OCI-LY1 (cell line): Measurements from ENCODE around the gene ITIH2.

Source experiments
- H2AFZ ChIP-seq: fragments of 200-600 bp; sonication (generic), shearing (Covaris generic); 2 replicates; pipeline ENCODE4 v1.6.0; 2014; ENCODE audit warnings: antibody characterized with exemption, mild to moderate bottlenecking, low read length
- H3F3A ChIP-seq: fragments of 200-600 bp; sonication (generic), shearing (Covaris generic); 2 replicates; pipeline ENCODE4 v1.6.0; 2014; ENCODE audit warnings: mild to moderate bottlenecking, antibody characterized with exemption, low read length, moderate library complexity; ENCODE audit not compliant: insufficient read depth
- H3K27ac ChIP-seq: fragments of 200-600 bp; sonication (generic); 2 replicates; pipeline ENCODE4 v1.5.1; 2014; ENCODE audit warnings: low read length, mixed run types, mild to moderate bottlenecking, low read depth; ENCODE audit not compliant: poor library complexity, severe bottlenecking
- H3K27me3 ChIP-seq: fragments of 200-600 bp; sonication (generic); 2 replicates; pipeline ENCODE4 v1.6.0; 2014; ENCODE audit warnings: antibody characterized with exemption, mild to moderate bottlenecking, low read length, moderate library complexity; ENCODE audit not compliant: insufficient read depth
- H3K36me3 ChIP-seq: fragments of 200-600 bp; sonication (generic); 2 replicates; pipeline ENCODE4 v1.6.1; 2014; ENCODE audit warnings: mild to moderate bottlenecking, antibody characterized with exemption, low read length, moderate library complexity, mixed read lengths; ENCODE audit not compliant: insufficient read depth
- H3K4me1 ChIP-seq: fragments of 200-600 bp; sonication (generic); 2 replicates; pipeline ENCODE4 v1.5.1; 2014; ENCODE audit warnings: mild to moderate bottlenecking, low read length, moderate library complexity; ENCODE audit not compliant: insufficient read depth, severe bottlenecking
- H3K4me2 ChIP-seq: fragments of 200-600 bp; sonication (generic), shearing (Covaris generic); 2 replicates; pipeline ENCODE4 v1.6.1; 2014; ENCODE audit warnings: low read length
- H3K4me3 ChIP-seq: fragments of 200-600 bp; sonication (generic); 2 replicates; pipeline ENCODE4 v1.5.1; 2014; ENCODE audit warnings: low read length, low read depth, mild to moderate bottlenecking, mixed read lengths; ENCODE audit not compliant: poor library complexity, severe bottlenecking
- H3K79me2 ChIP-seq: fragments of 200-600 bp; shearing (Covaris generic); 2 replicates; pipeline ENCODE4 v1.6.1; 2016; ENCODE audit warnings: mixed run types, low read length, mixed read lengths; ENCODE audit not compliant: insufficient read depth
- H3K9ac ChIP-seq: fragments of 200-600 bp; sonication (generic), shearing (Covaris generic); 2 replicates; pipeline ENCODE4 v1.6.1; 2014; ENCODE audit warnings: mild to moderate bottlenecking, low read length, mixed read lengths
- H3K9me2 ChIP-seq: fragments of 200-600 bp; sonication (generic), shearing (Covaris generic); 2 replicates; pipeline ENCODE4 v1.6.1; 2014; ENCODE audit warnings: low read depth, mild to moderate bottlenecking, low read length, mixed read lengths
- H3K9me3 ChIP-seq: fragments of 200-600 bp; shearing (Covaris generic); 2 replicates; pipeline ENCODE4 v1.6.1; 2014; ENCODE audit warnings: low read length, mixed read lengths
- H4K20me1 ChIP-seq: fragments of 200-600 bp; sonication (generic), shearing (Covaris generic); 2 replicates; pipeline ENCODE4 v1.6.0; 2016; ENCODE audit warnings: mild to moderate bottlenecking, low read length; ENCODE audit not compliant: insufficient read depth
- CTCF ChIP-seq: fragments of 200-600 bp; sonication (generic), shearing (Covaris generic); IDR thresholded peaks from 2 replicates; pipeline ENCODE4 v1.5.1; 2017; ENCODE audit warnings: mild to moderate bottlenecking, antibody characterized with exemption, low read length, moderate library complexity, mixed read lengths
- EZH2 ChIP-seq: fragments of 200-600 bp; sonication (generic), shearing (Covaris generic); IDR thresholded peaks from 2 replicates; pipeline ENCODE4 v1.8.0; 2017; ENCODE audit warnings: borderline replicate concordance, mixed run types, mild to moderate bottlenecking, antibody characterized with exemption, low read length, moderate library complexity, mixed read lengths

The ITIH2 gene

DNA sequence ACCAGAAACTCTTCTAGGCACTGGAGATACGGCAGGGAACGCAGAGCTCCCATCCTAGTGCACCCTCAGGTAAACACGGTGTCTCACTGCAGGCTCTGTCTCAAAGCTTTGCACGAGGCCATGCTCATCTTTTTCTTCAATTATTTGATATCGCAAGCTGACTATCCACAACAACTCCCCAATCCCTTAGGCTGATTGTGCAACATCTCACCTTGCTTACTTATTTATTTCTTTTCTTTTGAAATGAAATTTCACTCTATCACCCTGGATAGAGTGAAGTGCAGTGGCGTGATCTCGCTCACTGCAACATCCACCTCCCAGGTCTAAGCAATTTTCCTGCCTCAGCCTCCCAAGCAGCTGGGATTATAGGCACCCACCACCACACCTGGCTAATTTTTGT lies 12.4 kb downstream of the ITIH2 start:
- H3K4me1 ChIP-seq = no peaks in the 10 kb centered on the region
- no peak overlapping the region for H2AFZ ChIP-seq
- H3K4me3 ChIP-seq = no peak overlapping the region
- no peaks in the 10 kb centered on the region for H3K9me2 ChIP-seq
- H3F3A ChIP-seq = no peaks in the 10 kb centered on the region
- TF ChIP-seq EZH2 (no peak), CTCF (no peak)
- no peaks in the 10 kb centered on the region for H3K36me3 ChIP-seq
- H3K27me3 ChIP-seq = 0 out of 2 replicates have a peak, but pooled peaks cover 3% of the 10 kb centered on the region
- no peak overlapping the region for H3K27ac ChIP-seq
- H3K4me2 ChIP-seq = no peak overlapping the region
- no peaks in the 10 kb centered on the region for H4K20me1 ChIP-seq
- H3K9ac ChIP-seq = no peak overlapping the region
- no peaks in the 10 kb centered on the region for H3K79me2 ChIP-seq
- H3K9me3 ChIP-seq = no peaks in the 10 kb centered on the region

GRCh38 chr10:7717767-7718166 lies 14.7 kb downstream of the ITIH2 start:
- no peak overlapping the region for H2AFZ ChIP-seq
- H3K4me3 ChIP-seq = no peak overlapping the region
- no peaks in the 10 kb centered on the region for H3K4me1 ChIP-seq
- no peaks in the 10 kb centered on the region for H3F3A ChIP-seq
- H3K36me3 ChIP-seq = no peaks in the 10 kb centered on the region
- no peak overlapping the region for H3K9ac ChIP-seq
- H3K27me3 ChIP-seq = 0 out of 2 replicates have a peak, but pooled peaks cover 3% of the 10 kb centered on the region
- H3K9me2 ChIP-seq = no peaks in the 10 kb centered on the region
- H3K4me2 ChIP-seq = no peak overlapping the region
- no peak for TF ChIP-seq EZH2
- no peak overlapping the region for H3K27ac ChIP-seq
- no peaks in the 10 kb centered on the region for H3K9me3 ChIP-seq
- no peaks in the 10 kb centered on the region for H4K20me1 ChIP-seq
- no peaks in the 10 kb centered on the region for H3K79me2 ChIP-seq

DNA sequence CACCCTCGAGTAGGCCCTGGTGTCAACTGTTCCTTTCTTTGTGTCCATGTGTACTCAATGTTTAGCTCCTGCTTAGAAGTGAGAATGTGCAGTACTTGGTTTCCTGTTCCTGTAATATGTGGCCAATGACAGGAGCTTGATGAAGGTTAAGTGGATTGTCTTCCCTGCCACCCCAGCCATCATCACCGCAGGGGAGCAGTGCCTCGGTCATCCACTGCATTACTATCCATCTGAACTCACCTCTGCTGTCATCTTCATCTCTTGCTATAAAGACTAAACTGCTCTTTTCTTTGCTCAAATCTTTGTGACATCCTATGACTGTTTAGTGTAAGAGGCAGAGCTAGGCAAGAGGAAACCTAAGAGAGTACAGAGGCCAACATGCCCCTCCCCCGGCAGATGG lies 15.6 kb downstream of the ITIH2 start:
- Histone ChIP-seq H3F3A (no peaks in the 10 kb centered on the region), H3K36me3 (no peaks in the 10 kb centered on the region), H3K4me3 (no peak overlapping the region), H3K4me1 (no peaks in the 10 kb centered on the region), H3K27ac (no peak overlapping the region), H3K79me2 (no peaks in the 10 kb centered on the region), H3K4me2 (no peak overlapping the region), H2AFZ (no peak overlapping the region), H3K9me3 (no peaks in the 10 kb centered on the region), H4K20me1 (no peaks in the 10 kb centered on the region), H3K9me2 (no peaks in the 10 kb centered on the region), H3K27me3 (0 out of 2 replicates have a peak, but pooled peaks cover 3% of the 10 kb centered on the region), H3K9ac (no peak overlapping the region)
- TF ChIP-seq CTCF = no peak
- no peak for TF ChIP-seq EZH2

DNA sequence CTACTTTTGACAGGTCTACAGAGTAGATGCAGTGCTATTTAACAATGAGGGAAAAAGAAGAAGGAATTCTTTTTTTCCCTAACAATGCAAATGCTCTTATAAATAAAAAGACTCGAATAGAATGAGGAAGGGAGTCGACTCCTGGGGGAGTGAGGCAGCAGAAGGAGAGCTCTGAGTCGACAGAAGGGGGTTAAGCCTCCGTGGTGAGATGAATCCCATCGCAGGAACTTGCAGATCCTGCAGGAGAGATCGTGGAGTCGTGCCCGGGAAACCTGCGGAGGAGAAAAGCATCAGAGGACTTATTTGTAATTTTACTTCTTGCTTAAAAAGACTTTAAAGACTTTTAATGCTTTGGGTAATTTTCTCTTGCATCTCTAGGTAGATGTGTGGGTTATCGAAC lies 17.4 kb downstream of the ITIH2 start:
- no peak overlapping the region for H3K9ac ChIP-seq
- no peak overlapping the region for H3K4me3 ChIP-seq
- no peak overlapping the region for H2AFZ ChIP-seq
- H3K4me2 ChIP-seq = no peak overlapping the region
- no peak overlapping the region for H3K27ac ChIP-seq
- no peaks in the 10 kb centered on the region for H3K36me3 ChIP-seq
- H3F3A ChIP-seq = no peaks in the 10 kb centered on the region
- no peaks in the 10 kb centered on the region for H3K9me2 ChIP-seq
- H4K20me1 ChIP-seq = no peaks in the 10 kb centered on the region
- H3K9me3 ChIP-seq = no peaks in the 10 kb centered on the region
- TF ChIP-seq CTCF (no peak), EZH2 (no peak)
- H3K4me1 ChIP-seq = no peaks in the 10 kb centered on the region
- 0 out of 2 replicates have a peak, but pooled peaks cover 3% of the 10 kb centered on the region for H3K27me3 ChIP-seq
- H3K79me2 ChIP-seq = no peaks in the 10 kb centered on the region
